GM19043 (cell line): ENCODE data around the gene DSE.

Source experiments
- ATAC-seq: cut with Tn5 transposase; IDR thresholded peaks from one replicate; pipeline ENCODE4 v1.9.1; 2021; ENCODE audit warnings: low read depth; ENCODE audit not compliant: unreplicated experiment

DSE gene

DNA sequence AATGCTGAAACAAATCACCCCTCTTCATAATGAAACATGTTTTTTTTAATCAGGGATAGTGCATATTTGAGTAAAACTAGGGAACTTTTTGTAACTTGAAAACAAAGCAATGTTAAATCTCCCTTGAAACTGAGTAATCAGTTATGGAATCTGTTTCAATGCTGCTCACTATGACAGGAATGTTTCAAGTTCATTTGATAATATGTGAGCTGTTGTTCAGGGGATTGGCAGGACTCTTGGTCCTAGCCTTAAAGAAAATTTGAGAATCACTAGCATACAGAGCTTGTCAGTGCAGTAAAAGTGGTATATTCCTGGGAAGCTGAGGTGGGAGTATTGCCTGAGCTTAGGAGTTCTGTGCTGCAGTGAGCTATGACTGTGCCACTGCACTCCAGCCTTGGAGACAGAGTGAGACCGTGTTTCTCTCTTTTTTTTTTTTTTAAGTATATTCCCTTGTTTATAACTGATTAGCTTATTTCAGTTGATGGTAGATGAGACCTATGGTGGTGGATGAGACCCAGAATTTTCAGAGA, 68.8 kb downstream of the DSE start:
- ATAC-seq: no peak

DNA sequence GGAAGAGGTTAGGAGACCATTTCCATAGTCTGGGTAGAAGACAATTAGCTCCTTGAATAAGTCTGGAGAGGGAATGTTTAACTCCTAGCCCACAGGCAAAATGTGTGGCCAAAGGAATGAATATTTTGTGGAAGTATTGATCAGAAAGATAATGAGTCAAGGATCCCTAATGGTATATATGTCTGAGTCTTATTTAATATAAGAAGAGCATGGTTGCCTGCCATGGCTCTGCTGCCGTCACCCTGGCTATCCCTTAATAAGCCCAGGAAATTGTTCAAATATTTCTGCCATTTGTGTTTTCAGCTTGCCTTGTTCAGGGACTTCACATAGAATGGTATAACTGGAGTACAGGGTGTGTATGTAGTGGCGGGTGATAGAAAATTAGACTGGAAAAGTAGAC, 72.4 kb downstream of the DSE start:
- ATAC-seq: no peak

- ATAC-seq: peak; percentile 70
Measured at GRCh38 chr6:116444092-116444491, 73.3 kb downstream of the DSE start.

DNA sequence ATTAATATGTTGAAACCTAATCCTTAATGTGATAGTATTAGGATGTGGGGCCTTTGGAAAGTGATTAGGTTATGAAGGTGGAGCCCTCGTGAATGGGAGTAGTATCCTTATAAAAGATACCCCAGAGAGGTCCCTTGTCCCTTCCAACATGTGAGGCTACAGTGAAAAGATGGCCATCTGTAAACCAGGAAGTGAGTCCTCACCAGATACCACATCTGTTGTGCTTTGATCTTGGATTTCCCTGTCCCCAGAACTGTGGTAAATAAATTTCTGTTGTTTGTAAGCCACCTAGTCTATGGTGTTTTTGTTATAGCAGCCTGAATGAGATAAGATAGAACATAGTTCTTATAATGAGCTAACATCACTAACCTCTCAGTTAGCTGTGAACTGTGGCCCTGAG, 73.8 kb downstream of the DSE start:
- ATAC-seq: no peak

- ATAC-seq: no peak
Measured at GRCh38 chr6:116445102-116445501, 74.4 kb downstream of the DSE start.

GRCh38 chr6:116446399-116446798, 75.7 kb downstream of the DSE start:
- no peak for ATAC-seq

GRCh38 chr6:116447052-116447451, 76.3 kb downstream of the DSE start:
- no peak for ATAC-seq

DNA sequence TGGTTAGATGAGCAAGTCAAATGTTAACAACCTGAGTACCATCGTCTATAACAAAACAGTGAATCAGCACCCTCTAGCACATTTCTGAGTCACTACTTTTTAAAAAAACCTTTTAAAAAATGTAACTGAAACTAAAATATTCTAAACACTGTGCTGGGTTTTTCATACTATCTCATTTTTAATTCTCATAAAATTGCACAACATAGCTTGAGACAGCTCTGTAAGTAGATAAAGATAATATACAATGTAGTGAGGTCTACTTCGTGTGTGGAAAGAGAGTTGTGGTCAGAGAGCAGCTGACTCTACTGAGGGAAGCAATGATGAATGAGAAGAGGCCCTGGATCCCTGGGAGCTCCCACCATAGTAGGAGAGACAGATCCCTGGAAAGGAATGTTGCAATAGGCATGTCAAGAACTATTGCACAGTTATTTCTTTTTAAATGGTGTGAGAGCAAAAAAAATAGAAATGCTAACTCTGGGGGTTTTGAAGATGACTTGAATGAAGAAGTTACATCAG, 76.8 kb downstream of the DSE start:
- ATAC-seq: no peak

DNA sequence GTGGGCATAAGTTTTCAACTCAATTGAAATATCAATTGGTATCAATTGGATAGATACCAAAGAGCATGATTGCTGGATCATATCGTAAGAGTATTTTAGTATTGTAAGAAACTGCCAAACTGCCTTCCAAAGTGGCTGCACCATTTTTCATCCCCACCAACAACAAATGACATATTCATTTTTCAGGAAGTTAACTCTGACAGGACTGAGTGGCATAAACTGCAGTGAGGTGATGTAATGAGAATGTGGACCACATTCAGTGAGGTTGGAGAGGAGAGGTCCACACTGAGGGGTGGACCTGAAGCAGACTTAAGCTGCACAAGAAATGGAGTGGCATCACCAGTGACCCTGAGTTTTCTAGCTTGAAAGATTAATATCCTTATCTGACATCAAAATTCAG, 78.8 kb downstream of the DSE start:
- no peak for ATAC-seq

- no peak for ATAC-seq
Measured at GRCh38 chr6:116450185-116450710, 79.5 kb downstream of the DSE start.

DNA sequence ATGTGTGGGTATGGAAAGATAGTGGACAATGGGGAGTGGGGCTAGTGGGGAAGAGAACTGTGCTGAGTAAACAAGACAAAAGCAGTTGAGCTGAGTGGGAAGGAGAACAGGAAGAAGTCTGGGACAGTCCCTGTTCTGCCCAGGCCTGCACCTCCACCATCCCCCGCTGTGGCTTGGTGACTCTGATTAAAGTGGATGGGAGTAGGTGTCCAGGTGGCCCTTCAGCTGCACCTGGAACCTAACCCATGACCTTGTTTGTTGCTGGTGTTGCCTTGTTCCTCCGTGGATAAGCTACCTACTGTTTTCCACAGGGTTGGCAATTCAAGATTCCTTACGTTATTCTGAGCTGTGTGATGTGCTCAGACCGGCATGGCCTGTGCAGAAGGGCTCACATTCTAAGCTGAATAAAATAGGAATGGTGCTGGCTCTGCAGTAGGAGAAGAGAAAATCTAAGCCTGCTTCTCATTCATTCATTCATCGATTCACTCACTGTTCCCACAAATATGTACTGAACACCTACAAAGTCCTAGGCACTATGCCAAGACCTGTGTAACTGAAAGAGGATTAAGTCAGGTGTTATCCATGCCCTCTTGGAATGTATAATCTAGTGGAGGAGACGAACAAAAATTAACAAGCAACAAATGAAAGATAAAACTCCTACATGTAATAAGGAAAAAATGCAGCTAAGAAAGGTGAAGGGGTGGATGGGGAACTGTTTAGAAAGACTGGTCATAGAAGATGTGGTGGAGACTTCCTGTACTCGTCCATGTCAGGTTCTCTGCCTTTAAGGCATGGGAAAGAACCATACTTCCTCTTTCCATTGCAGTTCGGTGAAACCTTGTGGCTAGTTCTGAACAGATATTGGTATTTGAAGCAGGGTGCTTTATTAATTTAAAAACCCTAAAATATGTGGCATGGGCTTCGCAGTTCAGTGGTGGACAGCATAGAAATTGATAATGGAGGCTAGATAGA, 80.3 kb downstream of the DSE start:
- ATAC-seq: peak; percentile 88

- ATAC-seq: no peak
Measured at GRCh38 chr6:116451916-116452315, 81.2 kb downstream of the DSE start.

DNA sequence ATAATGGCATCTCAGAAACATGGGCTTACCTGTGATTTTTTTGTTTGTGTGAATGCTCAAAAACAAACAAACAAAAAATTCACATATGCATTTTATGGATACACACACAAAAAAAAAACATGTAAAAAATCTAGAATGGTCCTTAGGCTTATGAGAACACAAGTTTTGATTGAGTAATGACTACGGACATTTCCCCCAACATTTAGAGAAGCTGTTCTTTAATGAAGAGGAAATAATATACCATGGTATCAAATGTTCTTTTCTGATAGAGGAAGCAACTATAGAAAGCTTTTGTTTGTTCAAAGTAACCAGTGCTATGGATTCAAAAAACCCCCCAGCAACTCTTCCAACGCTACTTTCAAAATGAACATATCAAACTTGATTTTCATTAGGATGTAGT, 81.8 kb downstream of the DSE start:
- ATAC-seq: no peak

GRCh38 chr6:116456106-116456505, 85.4 kb downstream of the DSE start:
- no peak for ATAC-seq

DNA sequence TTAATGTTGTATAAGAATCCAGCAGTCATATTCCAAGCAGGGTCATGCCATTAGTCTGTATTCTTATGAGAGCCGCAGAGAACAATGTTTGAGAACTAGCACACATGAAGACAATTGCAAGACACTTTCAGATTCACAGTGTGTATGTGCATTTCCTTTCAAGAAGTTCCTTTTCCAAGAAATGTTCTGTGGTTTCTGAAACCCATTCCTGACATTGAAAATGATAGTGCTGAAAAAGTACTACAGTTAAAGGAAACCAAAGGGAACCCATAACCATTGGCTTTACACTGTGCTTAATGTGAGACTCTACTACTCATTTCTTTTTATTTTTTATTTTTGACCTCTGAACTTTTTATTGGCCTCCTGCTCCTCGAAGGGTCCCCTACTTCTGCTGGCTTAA, 86.2 kb downstream of the DSE start:
- no peak for ATAC-seq

- ATAC-seq: no peak
Measured at GRCh38 chr6:116458264-116458663, 87.5 kb downstream of the DSE start.

DNA sequence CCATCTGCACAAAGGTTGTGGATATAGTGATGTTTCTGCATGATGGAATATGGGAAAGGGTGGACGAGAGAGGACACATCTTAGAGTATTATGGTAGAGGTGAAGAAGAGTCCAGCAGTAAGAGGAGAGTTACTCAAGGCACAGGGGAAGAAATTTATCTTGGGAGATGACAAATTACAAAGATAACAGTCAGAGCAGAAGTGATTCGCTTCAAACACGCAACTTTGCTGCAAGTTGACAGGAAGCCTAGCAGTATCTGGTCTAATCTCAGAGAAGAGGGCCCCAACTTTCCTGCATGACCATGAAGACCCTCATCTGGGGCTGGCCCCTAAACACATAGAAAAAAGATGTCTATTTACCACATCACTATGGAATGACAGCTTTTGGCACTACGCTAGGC, 89.2 kb downstream of the DSE start:
- no peak for ATAC-seq

- peak; percentile 1 for ATAC-seq
Measured at GRCh38 chr6:116461331-116461931, 90.7 kb downstream of the DSE start, which contains the start of gene CALHM6. Gene CALHM6 (plus strand): TSS chr6:116461375. CDS start chr6:116461930, 555 bp downstream.

DNA sequence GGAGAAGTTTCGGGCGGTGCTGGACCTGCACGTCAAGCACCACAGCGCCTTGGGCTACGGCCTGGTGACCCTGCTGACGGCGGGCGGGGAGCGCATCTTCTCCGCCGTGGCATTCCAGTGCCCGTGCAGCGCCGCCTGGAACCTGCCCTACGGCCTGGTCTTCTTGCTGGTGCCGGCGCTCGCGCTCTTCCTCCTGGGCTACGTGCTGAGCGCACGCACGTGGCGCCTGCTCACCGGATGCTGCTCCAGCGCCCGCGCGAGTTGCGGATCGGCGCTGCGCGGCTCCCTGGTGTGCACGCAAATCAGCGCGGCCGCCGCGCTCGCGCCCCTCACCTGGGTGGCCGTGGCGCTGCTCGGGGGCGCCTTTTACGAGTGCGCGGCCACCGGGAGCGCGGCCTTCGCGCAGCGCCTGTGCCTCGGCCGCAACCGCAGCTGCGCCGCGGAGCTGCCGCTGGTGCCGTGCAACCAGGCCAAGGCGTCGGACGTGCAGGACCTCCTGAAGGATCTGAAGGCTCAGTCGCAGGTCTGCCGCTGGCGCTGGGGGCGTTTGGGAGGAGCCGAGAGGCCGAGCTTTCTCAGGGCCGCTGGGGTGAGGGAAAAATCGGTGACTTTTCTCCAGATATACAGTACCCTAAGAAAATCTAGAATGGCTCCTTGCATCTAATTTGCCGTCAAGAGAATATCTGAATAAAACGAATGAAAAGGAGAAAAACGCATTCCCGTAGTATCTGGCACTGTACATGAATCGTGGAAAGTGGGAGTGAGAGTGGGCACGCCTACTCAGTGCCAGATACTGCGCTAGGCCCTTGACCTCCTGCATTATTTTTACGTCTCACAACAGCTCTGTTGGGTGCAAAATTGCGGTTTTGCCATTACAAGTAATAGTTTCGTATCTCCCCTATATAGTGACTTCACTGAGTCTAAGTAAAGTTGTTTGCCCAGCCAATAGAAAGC, 91.5 kb downstream of the DSE start:
- ATAC-seq: peak; percentile 77

DNA sequence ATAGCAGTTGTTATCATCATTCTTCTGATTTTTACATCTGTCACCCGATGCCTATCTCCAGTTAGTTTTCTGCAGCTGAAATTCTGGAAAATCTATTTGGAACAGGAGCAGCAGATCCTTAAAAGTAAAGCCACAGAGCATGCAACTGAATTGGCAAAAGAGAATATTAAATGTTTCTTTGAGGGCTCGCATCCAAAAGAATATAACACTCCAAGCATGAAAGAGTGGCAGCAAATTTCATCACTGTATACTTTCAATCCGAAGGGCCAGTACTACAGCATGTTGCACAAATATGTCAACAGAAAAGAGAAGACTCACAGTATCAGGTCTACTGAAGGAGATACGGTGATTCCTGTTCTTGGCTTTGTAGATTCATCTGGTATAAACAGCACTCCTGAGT, 92.6 kb downstream of the DSE start:
- ATAC-seq: no peak
